Neural cell (in vitro differentiated cells): ENCODE results near the gene INAVA. TPM values are rescaled to one million over a fixed set of nuclear protein-coding genes. Genes with fewer than 3 reads are reported as not detected.
A peak's percentile ranks its signal among the peaks of the same experiment; 100 is the strongest.

Experiments used
- H2AFZ ChIP-seq: fragments of 200-600, 300-800 bp; sonication (generic), shearing (Covaris generic); 2 replicates; pipeline ENCODE4 v1.6.0; 2014; ENCODE audit warnings: low read depth, mild to moderate bottlenecking, antibody characterized with exemption, low read length, moderate library complexity
- H3F3A ChIP-seq: fragments of 200-600 bp; shearing (Covaris generic); 2 replicates; pipeline ENCODE4 v1.6.1; 2016; ENCODE audit warnings: mild to moderate bottlenecking, moderate library complexity, mixed read lengths, antibody characterized with exemption, low read length; ENCODE audit not compliant: insufficient read depth, poor library complexity, severe bottlenecking
- H3K27ac ChIP-seq: fragments of 200-600, 300-800 bp; sonication (generic), shearing (Covaris generic); 2 replicates; pipeline ENCODE4 v1.5.1; 2014; ENCODE audit warnings: mild to moderate bottlenecking, low read length, moderate library complexity
- H3K27me3 ChIP-seq: fragments of 300-800, 200-600 bp; sonication (generic), shearing (Covaris generic); 2 replicates; pipeline ENCODE4 v1.6.0; 2014; ENCODE audit warnings: mild to moderate bottlenecking, low read depth, low read length, moderate library complexity; ENCODE audit not compliant: insufficient read depth
- H3K36me3 ChIP-seq: fragments of 300-800, 200-600 bp; sonication (generic), shearing (Covaris generic); 2 replicates; pipeline ENCODE4 v1.5.1; 2014; ENCODE audit warnings: mild to moderate bottlenecking, antibody characterized with exemption, low read length, moderate library complexity; ENCODE audit not compliant: insufficient read depth
- H3K4me2 ChIP-seq: fragments of 300-800, 200-600 bp; sonication (generic), shearing (Covaris generic); 2 replicates; pipeline ENCODE4 v1.6.0; 2014; ENCODE audit warnings: mild to moderate bottlenecking, low read length
- H3K4me3 ChIP-seq: fragments of 300-800, 200-600 bp; sonication (generic), shearing (Covaris generic); 2 replicates; pipeline ENCODE4 v1.5.1; 2014; ENCODE audit warnings: mild to moderate bottlenecking, low read length, moderate library complexity
- H3K79me2 ChIP-seq: fragments of 200-600 bp; shearing (Covaris generic); replicated peaks from 2 replicates; pipeline ENCODE4 v1.6.0; 2014; ENCODE audit warnings: mild to moderate bottlenecking, low read length, moderate library complexity; ENCODE audit not compliant: insufficient read depth
- H3K9ac ChIP-seq: fragments of 300-800, 200-600 bp; sonication (generic), shearing (Covaris generic); 2 replicates; pipeline ENCODE4 v1.6.1; 2016; ENCODE audit warnings: mild to moderate bottlenecking, low read length, mixed read lengths
- H3K9me2 ChIP-seq: fragments of 200-600 bp; shearing (Covaris generic); 2 replicates; pipeline ENCODE4 v1.6.1; 2016; ENCODE audit warnings: mild to moderate bottlenecking, low read length, mixed read lengths; ENCODE audit not compliant: insufficient read depth
- H3K9me3 ChIP-seq: fragments of 200-600, 300-800 bp; sonication (generic), shearing (Covaris generic); 2 replicates; pipeline ENCODE4 v1.6.1; 2016; ENCODE audit warnings: mild to moderate bottlenecking, mixed run types, low read length, moderate library complexity, mixed read lengths
- H4K20me1 ChIP-seq: fragments of 200-600 bp; shearing (Covaris generic); 2 replicates; pipeline ENCODE4 v1.6.1; 2016; ENCODE audit warnings: mild to moderate bottlenecking, mixed run types; ENCODE audit not compliant: insufficient read depth
- CTCF ChIP-seq: fragments of 450-650 bp; IDR thresholded peaks from 2 replicates; pipeline ENCODE4 v1.5.1; 2014; ENCODE audit warnings: antibody characterized with exemption, mild to moderate bottlenecking, moderate library complexity; ENCODE audit not compliant: poor library complexity, severe bottlenecking
- EP300 ChIP-seq: fragments of 450-650 bp; conservative IDR thresholded peaks from 2 replicates; pipeline ENCODE4 v1.6.1; 2014; ENCODE audit warnings: antibody characterized with exemption, mild to moderate bottlenecking, moderate library complexity; ENCODE audit not compliant: poor library complexity, severe bottlenecking
- EZH2 ChIP-seq: fragments of 200-600, 300-800 bp; shearing (Covaris generic), sonication (generic); IDR thresholded peaks from 2 replicates; pipeline ENCODE4 v1.6.1; 2014; ENCODE audit warnings: antibody characterized with exemption, low read length, borderline replicate concordance, mild to moderate bottlenecking; ENCODE audit not compliant: insufficient read depth, poor library complexity, severe bottlenecking
- MXI1 ChIP-seq: fragments of 450-650 bp; conservative IDR thresholded peaks from 2 replicates; pipeline ENCODE4 v1.6.1; 2014; ENCODE audit warnings: antibody characterized with exemption, mild to moderate bottlenecking; ENCODE audit not compliant: poor library complexity, severe bottlenecking
- POLR2AphosphoS5 ChIP-seq: IDR thresholded peaks from 2 replicates; pipeline ENCODE4 v1.6.1; 2012
- RAD21 ChIP-seq: fragments of 450-650 bp; conservative IDR thresholded peaks from 2 replicates; pipeline ENCODE4 v1.6.1; 2014; ENCODE audit warnings: antibody characterized with exemption, mild to moderate bottlenecking, moderate library complexity
- REST ChIP-seq: IDR thresholded peaks from 2 replicates; pipeline ENCODE4 v1.6.1; 2012; ENCODE audit warnings: borderline replicate concordance
- SMC3 ChIP-seq: fragments of 450-650 bp; conservative IDR thresholded peaks from 2 replicates; pipeline ENCODE4 v1.6.1; 2014; ENCODE audit warnings: antibody characterized with exemption, mild to moderate bottlenecking, moderate library complexity; ENCODE audit not compliant: poor library complexity
- TAF1 ChIP-seq: IDR thresholded peaks from 2 replicates; pipeline ENCODE4 v1.6.1; 2012; ENCODE audit warnings: low read depth
- polyA plus RNA-seq: library from polyadenylated mRNA; depleted of rRNA; stranded (reverse); fragments of >200 nt; gene quantifications from 2 replicates; pipeline ENCODE4 v1.2.3, GENCODE V29; 2014

INAVA gene
- polyA plus RNA-seq, 1 donor from 2014 or later: 1.3 TPM

- TF ChIP-seq CTCF (no peak), RAD21 (no peak), EP300 (no peak), TAF1 (no peak), POLR2AphosphoS5 (no peak)
- Histone ChIP-seq H2AFZ (no peak overlapping the region), H3K79me2 (peaks cover 38% of the 10 kb centered on the region), H3F3A (no peaks in the 10 kb centered on the region), H3K27ac (no peak overlapping the region), H3K27me3 (no peaks in the 10 kb centered on the region), H3K9me3 (no peaks in the 10 kb centered on the region), H4K20me1 (no peaks in the 10 kb centered on the region), H3K36me3 (no peaks in the 10 kb centered on the region), H3K9me2 (no peaks in the 10 kb centered on the region), H3K9ac (no peak overlapping the region), H3K4me2 (no peak overlapping the region), H3K4me3 (no peak overlapping the region)
These were observed 4.7 kb upstream of the INAVA start for GRCh38 chr1:200890027-200890426.

- H2AFZ ChIP-seq: peak overlapping the region; percentile 76
- H3K4me2 ChIP-seq: peak overlapping the region; percentile 73
- no peaks in the 10 kb centered on the region for H3K27me3 ChIP-seq
- H3K27ac ChIP-seq: no peak overlapping the region
- H3K9me2 ChIP-seq: no peaks in the 10 kb centered on the region
- TF ChIP-seq CTCF: peak; percentile 69
- peak; percentile 51 for TF ChIP-seq SMC3
- peak; percentile 48 for TF ChIP-seq MXI1
- TF ChIP-seq EP300: no peak
- TF ChIP-seq REST: no peak
- TF ChIP-seq TAF1: no peak
- TF ChIP-seq RAD21: peak; percentile 38
- TF ChIP-seq EZH2: no peak
- TF ChIP-seq POLR2AphosphoS5: peak; percentile 33
- peaks cover 38% of the 10 kb centered on the region for H3K79me2 ChIP-seq
- H4K20me1 ChIP-seq: no peaks in the 10 kb centered on the region
- no peaks in the 10 kb centered on the region for H3K9me3 ChIP-seq
- peak overlapping the region; percentile 72 for H3K9ac ChIP-seq
- H3K36me3 ChIP-seq: no peaks in the 10 kb centered on the region
- H3K4me3 ChIP-seq: peak overlapping the region; percentile 90
- no peaks in the 10 kb centered on the region for H3F3A ChIP-seq
These were observed 3.6 kb upstream of the INAVA start for GRCh38 chr1:200890818-200891773.
